HepG2 (cell line): ENCODE measurements around the gene TSC22D4. TPM values are rescaled to one million over a fixed set of nuclear protein-coding genes. Genes with fewer than 3 reads are reported as not detected.

ENCODE experiments used
- ADNP ChIP-seq: sonication (generic); formaldehyde crosslinking; IDR thresholded peaks from 2 replicates; pipeline ENCODE4 v1.4.0; 2020; ENCODE audit warnings: missing genetic modification reagents
- ATF1 ChIP-seq: IDR thresholded peaks from 2 replicates; pipeline ENCODE4 v1.6.1; 2016; ENCODE audit warnings: mild to moderate bottlenecking, control low read depth
- ATF7 ChIP-seq, 2 experiments: fragments of 450-650 bp in 1 of 2; sonication (generic) in 1 of 2; formaldehyde crosslinking in 1 of 2; IDR thresholded peaks; 2 replicates each; pipeline versions ENCODE4 v1.4.0 to v1.6.1; 2016 to 2020; ENCODE audit warnings: antibody characterized with exemption in 1 of 2, mild to moderate bottlenecking in 1 of 2, missing genetic modification reagents in 1 of 2
- CBX1 ChIP-seq: IDR thresholded peaks from one replicate; pipeline ENCODE4 v1.6.1; 2016; ENCODE audit warnings: antibody characterized with exemption, low read depth
- CCDC6 ChIP-seq: sonication (generic); formaldehyde crosslinking; IDR thresholded peaks from 2 replicates; pipeline ENCODE4 v1.8.1; 2022; ENCODE audit warnings: mild to moderate bottlenecking, missing genetic modification reagents, moderate library complexity
- CREM ChIP-seq, 2 experiments: sonication (generic) in 1 of 2; formaldehyde crosslinking in 1 of 2; IDR thresholded peaks; 2 replicates each; pipeline versions ENCODE4 v1.4.0 to v1.6.1; 2016 to 2020; ENCODE audit warnings: antibody characterized with exemption in 1 of 2, mild to moderate bottlenecking in 1 of 2, missing genetic modification reagents in 1 of 2
- ETV5 ChIP-seq: IDR thresholded peaks from 2 replicates; pipeline ENCODE4 v1.6.1; 2018; ENCODE audit warnings: missing biosample characterization, missing genetic modification reagents, inconsistent platforms, borderline replicate concordance
- KLF9 ChIP-seq: IDR thresholded peaks from 2 replicates; pipeline ENCODE4 v1.6.1; 2016; ENCODE audit warnings: low read depth
- MIER3 ChIP-seq: IDR thresholded peaks from 2 replicates; pipeline ENCODE4 v1.6.1; 2016; ENCODE audit warnings: missing compliant biosample characterization, borderline replicate concordance
- PRPF4 ChIP-seq: fragments of 200-400 bp; formaldehyde crosslinking; IDR thresholded peaks from 2 replicates; pipeline ENCODE4 v1.6.1; 2016; ENCODE audit warnings: low read length, low read depth; ENCODE audit not compliant: poor library complexity, severe bottlenecking
- PTBP1 ChIP-seq: fragments of 200-400 bp; formaldehyde crosslinking; IDR thresholded peaks from 2 replicates; pipeline ENCODE4 v1.6.1; 2018; ENCODE audit warnings: low read length, low read depth; ENCODE audit not compliant: poor library complexity, severe bottlenecking
- RFXAP ChIP-seq: sonication (generic); formaldehyde crosslinking; IDR thresholded peaks from 2 replicates; pipeline ENCODE4 v1.4.0; 2020; ENCODE audit warnings: missing genetic modification reagents, borderline replicate concordance
- SMAD1 ChIP-seq: sonication (generic); formaldehyde crosslinking; IDR thresholded peaks from 2 replicates; pipeline ENCODE4 v1.4.0; 2020; ENCODE audit warnings: missing genetic modification reagents, low read depth, mild to moderate bottlenecking, borderline replicate concordance
- SRY ChIP-seq: sonication (generic); formaldehyde crosslinking; IDR thresholded peaks from 2 replicates; pipeline ENCODE4 v1.8.0; 2022; ENCODE audit warnings: mild to moderate bottlenecking, missing genetic modification reagents
- SYNCRIP ChIP-seq: fragments of 200-400 bp; formaldehyde crosslinking; IDR thresholded peaks from 2 replicates; pipeline ENCODE4 v1.6.1; 2018; ENCODE audit warnings: mild to moderate bottlenecking, low read depth, low read length; ENCODE audit not compliant: insufficient read depth
- ZBTB1 ChIP-seq: sonication (generic); formaldehyde crosslinking; IDR thresholded peaks from 2 replicates; pipeline ENCODE4 v1.4.0; 2020; ENCODE audit warnings: missing genetic modification reagents, borderline replicate concordance
- ZBTB38 ChIP-seq: sonication (generic); formaldehyde crosslinking; IDR thresholded peaks from 2 replicates; pipeline ENCODE4 v1.5.1; 2020; ENCODE audit warnings: mild to moderate bottlenecking, missing genetic modification reagents
- ZFP36L2 ChIP-seq: sonication (generic); formaldehyde crosslinking; IDR thresholded peaks from 2 replicates; pipeline ENCODE4 v1.4.0; 2020; ENCODE audit warnings: missing genetic modification reagents
- ZNF234 ChIP-seq: sonication (generic); formaldehyde crosslinking; conservative IDR thresholded peaks from 2 replicates; pipeline ENCODE4 v1.5.1; 2020; ENCODE audit warnings: mild to moderate bottlenecking, missing genetic modification reagents
- ZNF570 ChIP-seq: sonication (generic); formaldehyde crosslinking; IDR thresholded peaks from 2 replicates; pipeline ENCODE4 v1.4.0; 2020; ENCODE audit warnings: mild to moderate bottlenecking, missing genetic modification reagents, borderline replicate concordance
- ZNF792 ChIP-seq: IDR thresholded peaks from 2 replicates; pipeline ENCODE4 v1.6.1; 2016
- polyA plus RNA-seq, 8 experiments: library from polyadenylated mRNA; depleted of rRNA in 3 of 8; stranded (reverse) in 7 of 8; unstranded in 1 of 8; fragments of >200 nt; fragmentation: Illumina TruSeq in 4 of 8; extraction: Trizol in 4 of 8; gene quantifications; 2 replicates each; pipeline versions ENCODE4 v1.2.1 to v1.2.3, GENCODE V29; 2011 to 2016; ENCODE audit warnings: low read depth in 4 of 8, missing spikeins in 1 of 8, mixed read lengths in 1 of 8; ENCODE audit not compliant: insufficient read depth in 1 of 8
- total RNA-seq, 5 experiments: library from RNA; depleted of rRNA; stranded (reverse); fragments of >200 nt; fragmentation: Illumina TruSeq; extraction: Trizol; gene quantifications; 2 replicates each; pipeline ENCODE4 v1.2.3, GENCODE V29; 2016; ENCODE audit warnings: low read depth in 1 of 5
- TF ChIP-seq, protein P1 (sequence below): sonication (generic); formaldehyde crosslinking; IDR thresholded peaks from 2 replicates; pipeline ENCODE4 v1.5.0; 2020; ENCODE audit warnings: mild to moderate bottlenecking, missing genetic modification reagents, moderate library complexity
- TF ChIP-seq, protein P2 (sequence below): sonication (generic); formaldehyde crosslinking; IDR thresholded peaks from 2 replicates; pipeline ENCODE4 v1.8.0; 2022; ENCODE audit warnings: mild to moderate bottlenecking, missing genetic modification reagents
- TF ChIP-seq, protein P3 (sequence below): sonication (generic); formaldehyde crosslinking; IDR thresholded peaks from 2 replicates; pipeline ENCODE4 v1.5.0; 2020; ENCODE audit warnings: mild to moderate bottlenecking, low read depth, missing genetic modification reagents, borderline replicate concordance
- TF ChIP-seq, protein P4 (sequence below): sonication (generic); formaldehyde crosslinking; IDR thresholded peaks from 2 replicates; pipeline ENCODE4 v1.4.0; 2020; ENCODE audit warnings: missing genetic modification reagents

The TSC22D4 gene
- total and polyA plus RNA-seq, 2 of the 13 experiments (the other 11 are each of a cell fraction or from before 2014, with no cell fraction given): 7.7 to 8.7 TPM

DNA sequence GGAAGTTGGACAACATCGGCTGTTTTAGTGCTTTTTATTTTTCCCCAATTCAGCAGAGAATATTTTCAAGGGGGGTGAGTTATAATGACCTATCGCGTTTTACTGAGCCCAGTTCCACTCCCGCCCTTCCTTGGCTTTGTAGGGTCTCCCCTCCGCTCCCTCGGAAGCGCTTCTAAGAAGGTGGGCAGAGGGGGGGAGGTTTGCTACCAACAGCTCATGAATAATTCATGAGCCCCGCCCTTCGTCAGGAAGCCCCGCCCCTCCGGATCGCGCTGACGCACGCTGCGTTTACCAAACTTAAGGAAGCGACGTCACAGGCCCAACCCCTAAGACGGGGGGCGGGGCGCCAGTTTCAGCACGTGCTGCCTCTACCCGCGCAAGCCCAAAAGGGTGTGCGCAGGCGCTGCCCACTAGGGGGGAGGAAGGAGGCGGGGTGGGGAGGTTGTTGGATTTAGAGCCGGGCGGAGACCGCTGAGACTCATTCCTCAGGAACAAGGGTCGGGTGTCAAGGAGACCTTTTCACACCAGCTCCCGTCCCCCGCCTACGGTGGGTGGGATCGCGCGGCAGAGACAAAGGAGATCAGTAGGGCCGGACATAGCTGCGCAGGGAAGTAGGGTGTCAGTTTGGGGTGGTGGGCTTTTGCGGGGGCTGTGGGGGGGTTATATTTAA lies 49.9 kb downstream of the TSC22D4 start (continued):
- TF ChIP-seq ZNF570 (CRISPR knock-in tag) (no peak), SYNCRIP (no peak), PRPF4 (no peak), KLF9 (CRISPR knock-in tag) (peak; percentile 74; the same call in 1 of the 2 replicates), MIER3 (CRISPR knock-in tag) (peak; percentile 86), RFXAP (CRISPR knock-in tag) (peak; percentile 47; the same call in 1 of the 2 replicates), CCDC6 (CRISPR knock-in tag) (no peak), ADNP (CRISPR knock-in tag) (no peak), SMAD1 (CRISPR knock-in tag) (0 out of 2 replicates have a peak, but pooled peaks have one; percentile 51), ATF7 (IDR thresholded peaks at IDR 0.05) (no peak), ATF7 (CRISPR knock-in tag; IDR thresholded peaks at IDR 0.05) (peak; percentile 65; the same call in 1 of the 2 replicates), ZBTB38 (no peak; the same call in 1 of the 2 replicates), ZFP36L2 (CRISPR knock-in tag) (no peak), CREM (IDR thresholded peaks at IDR 0.05) (peak; percentile 87), CREM (CRISPR knock-in tag; IDR thresholded peaks at IDR 0.05) (no peak), ETV5 (peak; percentile 63), PTBP1 (no peak), ZNF792 (CRISPR knock-in tag) (peak; percentile 37; the same call in 1 of the 2 replicates), ZBTB1 (CRISPR knock-in tag) (no peak), ZNF234 (CRISPR knock-in tag) (no peak), SRY (no peak; the same call in 1 of the 2 replicates), CBX1 (no peak), ATF1 (peak; percentile 55)
- TF ChIP-seq, protein P1, sequence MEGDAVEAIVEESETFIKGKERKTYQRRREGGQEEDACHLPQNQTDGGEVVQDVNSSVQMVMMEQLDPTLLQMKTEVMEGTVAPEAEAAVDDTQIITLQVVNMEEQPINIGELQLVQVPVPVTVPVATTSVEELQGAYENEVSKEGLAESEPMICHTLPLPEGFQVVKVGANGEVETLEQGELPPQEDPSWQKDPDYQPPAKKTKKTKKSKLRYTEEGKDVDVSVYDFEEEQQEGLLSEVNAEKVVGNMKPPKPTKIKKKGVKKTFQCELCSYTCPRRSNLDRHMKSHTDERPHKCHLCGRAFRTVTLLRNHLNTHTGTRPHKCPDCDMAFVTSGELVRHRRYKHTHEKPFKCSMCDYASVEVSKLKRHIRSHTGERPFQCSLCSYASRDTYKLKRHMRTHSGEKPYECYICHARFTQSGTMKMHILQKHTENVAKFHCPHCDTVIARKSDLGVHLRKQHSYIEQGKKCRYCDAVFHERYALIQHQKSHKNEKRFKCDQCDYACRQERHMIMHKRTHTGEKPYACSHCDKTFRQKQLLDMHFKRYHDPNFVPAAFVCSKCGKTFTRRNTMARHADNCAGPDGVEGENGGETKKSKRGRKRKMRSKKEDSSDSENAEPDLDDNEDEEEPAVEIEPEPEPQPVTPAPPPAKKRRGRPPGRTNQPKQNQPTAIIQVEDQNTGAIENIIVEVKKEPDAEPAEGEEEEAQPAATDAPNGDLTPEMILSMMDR: no peak; the same call in 1 of the 2 replicates
- TF ChIP-seq, protein P2, sequence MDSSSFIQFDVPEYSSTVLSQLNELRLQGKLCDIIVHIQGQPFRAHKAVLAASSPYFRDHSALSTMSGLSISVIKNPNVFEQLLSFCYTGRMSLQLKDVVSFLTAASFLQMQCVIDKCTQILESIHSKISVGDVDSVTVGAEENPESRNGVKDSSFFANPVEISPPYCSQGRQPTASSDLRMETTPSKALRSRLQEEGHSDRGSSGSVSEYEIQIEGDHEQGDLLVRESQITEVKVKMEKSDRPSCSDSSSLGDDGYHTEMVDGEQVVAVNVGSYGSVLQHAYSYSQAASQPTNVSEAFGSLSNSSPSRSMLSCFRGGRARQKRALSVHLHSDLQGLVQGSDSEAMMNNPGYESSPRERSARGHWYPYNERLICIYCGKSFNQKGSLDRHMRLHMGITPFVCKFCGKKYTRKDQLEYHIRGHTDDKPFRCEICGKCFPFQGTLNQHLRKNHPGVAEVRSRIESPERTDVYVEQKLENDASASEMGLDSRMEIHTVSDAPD (CRISPR knock-in tag): no peak
- TF ChIP-seq, protein P3, sequence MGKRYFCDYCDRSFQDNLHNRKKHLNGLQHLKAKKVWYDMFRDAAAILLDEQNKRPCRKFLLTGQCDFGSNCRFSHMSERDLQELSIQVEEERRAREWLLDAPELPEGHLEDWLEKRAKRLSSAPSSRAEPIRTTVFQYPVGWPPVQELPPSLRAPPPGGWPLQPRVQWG: no peak
- TF ChIP-seq, protein P4, sequence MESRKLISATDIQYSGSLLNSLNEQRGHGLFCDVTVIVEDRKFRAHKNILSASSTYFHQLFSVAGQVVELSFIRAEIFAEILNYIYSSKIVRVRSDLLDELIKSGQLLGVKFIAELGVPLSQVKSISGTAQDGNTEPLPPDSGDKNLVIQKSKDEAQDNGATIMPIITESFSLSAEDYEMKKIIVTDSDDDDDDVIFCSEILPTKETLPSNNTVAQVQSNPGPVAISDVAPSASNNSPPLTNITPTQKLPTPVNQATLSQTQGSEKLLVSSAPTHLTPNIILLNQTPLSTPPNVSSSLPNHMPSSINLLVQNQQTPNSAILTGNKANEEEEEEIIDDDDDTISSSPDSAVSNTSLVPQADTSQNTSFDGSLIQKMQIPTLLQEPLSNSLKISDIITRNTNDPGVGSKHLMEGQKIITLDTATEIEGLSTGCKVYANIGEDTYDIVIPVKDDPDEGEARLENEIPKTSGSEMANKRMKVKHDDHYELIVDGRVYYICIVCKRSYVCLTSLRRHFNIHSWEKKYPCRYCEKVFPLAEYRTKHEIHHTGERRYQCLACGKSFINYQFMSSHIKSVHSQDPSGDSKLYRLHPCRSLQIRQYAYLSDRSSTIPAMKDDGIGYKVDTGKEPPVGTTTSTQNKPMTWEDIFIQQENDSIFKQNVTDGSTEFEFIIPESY (CRISPR knock-in tag): peak; percentile 10; the same call in 1 of the 2 replicates
